CD4-positive, alpha-beta T cell treated with Interleukin-4 for 1 hour (primary cell): ENCODE measurements around the gene LTN1.

Experiments
- DNase-seq, 2 donors: peaks; one replicate each; pipeline ENCODE4 v3.0.0-alpha.2; 2020 to 2022

The LTN1 gene

GRCh38 chr21:28928578-28929420, 63.9 kb downstream of the LTN1 start:
- no peak for DNase-seq

GRCh38 chr21:28927130-28927529, 65.5 kb downstream of the LTN1 start:
- no peak for DNase-seq

GRCh38 chr21:28923439-28923975, 69.2 kb downstream of the LTN1 start:
- DNase-seq = no peak

GRCh38 chr21:28922368-28922767, 70.3 kb downstream of the LTN1 start:
- DNase-seq = no peak

GRCh38 chr21:28916150-28916893, 76.4 kb downstream of the LTN1 start:
- DNase-seq = no peak

GRCh38 chr21:28913071-28913470, 79.6 kb downstream of the LTN1 start:
- DNase-seq = no peak

GRCh38 chr21:28910280-28910887, 82.3 kb downstream of the LTN1 start:
- DNase-seq = no peak

- DNase-seq = no peak
Measured at GRCh38 chr21:28908351-28908750, 84.3 kb downstream of the LTN1 start.

GRCh38 chr21:28906841-28907240, 85.8 kb downstream of the LTN1 start:
- DNase-seq = no peak

GRCh38 chr21:28906236-28906635, 86.4 kb downstream of the LTN1 start:
- DNase-seq = no peak

GRCh38 chr21:28904961-28905435, 87.7 kb downstream of the LTN1 start:
- DNase-seq = no peak

GRCh38 chr21:28903448-28903847, 89.2 kb downstream of the LTN1 start:
- no peak for DNase-seq

GRCh38 chr21:28900481-28900880, 92.2 kb downstream of the LTN1 start:
- DNase-seq = no peak

GRCh38 chr21:28899744-28900143, 92.9 kb downstream of the LTN1 start:
- DNase-seq = no peak

- DNase-seq = no peak
Measured at GRCh38 chr21:28899220-28899619, 93.5 kb downstream of the LTN1 start.

- no peak for DNase-seq
Measured at GRCh38 chr21:28893687-28894086, 99.0 kb downstream of the LTN1 start.

GRCh38 chr21:28892199-28893111, 100.2 kb downstream of the LTN1 start:
- DNase-seq = no peak

- DNase-seq = no peak
Measured at GRCh38 chr21:28885853-28886177, 106.9 kb downstream of the LTN1 start.

- peak; percentile 94 to 96 for DNase-seq
Measured at GRCh38 chr21:28884976-28885852, 107.5 kb downstream of the LTN1 start.

GRCh38 chr21:28884481-28884880, 108.2 kb downstream of the LTN1 start:
- no peak for DNase-seq

- DNase-seq = no peak
Measured at GRCh38 chr21:28883931-28884330, 108.7 kb downstream of the LTN1 start.
